Measurements from ENCODE around the gene SCARF1.

DNA sequence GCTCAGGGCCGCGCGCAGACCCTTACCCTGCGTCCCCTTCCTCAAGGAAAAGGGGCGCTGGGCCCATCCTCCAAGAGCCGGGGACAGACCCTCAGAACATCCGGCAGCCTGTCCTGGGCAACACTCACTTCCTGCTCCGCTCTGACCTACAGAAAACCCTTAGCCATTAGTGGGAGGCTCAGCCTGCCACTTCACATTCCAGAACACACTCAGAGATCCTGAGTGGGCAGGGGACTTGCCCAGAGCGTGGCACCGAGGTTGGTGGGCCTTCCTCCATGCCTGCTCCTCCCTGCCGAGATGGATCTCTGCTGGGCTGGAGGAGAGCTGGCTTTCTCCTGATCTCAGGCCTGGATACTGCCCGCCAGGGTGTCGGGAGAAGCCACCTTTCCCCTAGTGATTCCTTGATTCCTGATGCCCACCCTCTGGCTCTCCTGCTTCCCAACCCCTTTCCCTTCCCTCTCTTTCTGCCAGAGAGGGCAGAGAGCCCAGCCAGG lies 1.5 kb downstream of the SCARF1 start:
- TF ChIP-seq, protein P1, sequence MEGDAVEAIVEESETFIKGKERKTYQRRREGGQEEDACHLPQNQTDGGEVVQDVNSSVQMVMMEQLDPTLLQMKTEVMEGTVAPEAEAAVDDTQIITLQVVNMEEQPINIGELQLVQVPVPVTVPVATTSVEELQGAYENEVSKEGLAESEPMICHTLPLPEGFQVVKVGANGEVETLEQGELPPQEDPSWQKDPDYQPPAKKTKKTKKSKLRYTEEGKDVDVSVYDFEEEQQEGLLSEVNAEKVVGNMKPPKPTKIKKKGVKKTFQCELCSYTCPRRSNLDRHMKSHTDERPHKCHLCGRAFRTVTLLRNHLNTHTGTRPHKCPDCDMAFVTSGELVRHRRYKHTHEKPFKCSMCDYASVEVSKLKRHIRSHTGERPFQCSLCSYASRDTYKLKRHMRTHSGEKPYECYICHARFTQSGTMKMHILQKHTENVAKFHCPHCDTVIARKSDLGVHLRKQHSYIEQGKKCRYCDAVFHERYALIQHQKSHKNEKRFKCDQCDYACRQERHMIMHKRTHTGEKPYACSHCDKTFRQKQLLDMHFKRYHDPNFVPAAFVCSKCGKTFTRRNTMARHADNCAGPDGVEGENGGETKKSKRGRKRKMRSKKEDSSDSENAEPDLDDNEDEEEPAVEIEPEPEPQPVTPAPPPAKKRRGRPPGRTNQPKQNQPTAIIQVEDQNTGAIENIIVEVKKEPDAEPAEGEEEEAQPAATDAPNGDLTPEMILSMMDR (conservative IDR thresholded peaks at IDR 0.05; ENCODE audit: low read length): no peak
- no peak for TF ChIP-seq EZH2phosphoT487 (IDR thresholded peaks at IDR 0.05; ENCODE audit: borderline replicate concordance, low read depth, low read length)

Data from OCI-LY7 (cell line).